ENCODE measurements around the gene GPR32.

GRCh38 chr19:50729894-50730293, 40.4 kb upstream of the GPR32 start:
- TF ChIP-seq CTCF (IDR thresholded peaks at IDR 0.05 in 8 of 11, conservative IDR thresholded peaks at IDR 0.05 in 3 of 11) (no peak), POLR2A (IDR thresholded peaks at IDR 0.05) (no peak), POLR2AphosphoS5 (IDR thresholded peaks at IDR 0.05) (no peak)

Measured in spleen (tissue), 7 donors.